ENCODE data around the gene LPCAT1.

DNA sequence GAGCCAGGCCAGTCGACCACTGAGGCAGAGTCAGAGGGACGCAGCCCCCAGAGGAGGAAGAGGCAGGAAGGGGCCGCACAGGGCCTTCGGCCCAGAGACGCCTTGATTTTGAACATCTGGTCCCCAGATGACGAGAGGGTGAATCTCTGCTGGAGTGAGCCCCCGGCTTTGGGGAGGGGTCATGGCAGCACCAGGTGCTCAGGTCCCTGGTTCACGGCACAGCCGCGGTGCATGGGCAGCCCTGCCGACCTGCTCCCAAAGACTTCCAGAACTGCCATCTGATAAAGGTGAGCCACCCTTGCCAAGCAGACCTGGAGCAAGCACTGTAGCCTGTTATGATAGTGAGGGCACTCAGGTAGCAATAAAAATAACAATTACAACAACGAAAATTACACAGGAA lies 29.8 kb downstream of the LPCAT1 start:
- TF ChIP-seq, protein P1, sequence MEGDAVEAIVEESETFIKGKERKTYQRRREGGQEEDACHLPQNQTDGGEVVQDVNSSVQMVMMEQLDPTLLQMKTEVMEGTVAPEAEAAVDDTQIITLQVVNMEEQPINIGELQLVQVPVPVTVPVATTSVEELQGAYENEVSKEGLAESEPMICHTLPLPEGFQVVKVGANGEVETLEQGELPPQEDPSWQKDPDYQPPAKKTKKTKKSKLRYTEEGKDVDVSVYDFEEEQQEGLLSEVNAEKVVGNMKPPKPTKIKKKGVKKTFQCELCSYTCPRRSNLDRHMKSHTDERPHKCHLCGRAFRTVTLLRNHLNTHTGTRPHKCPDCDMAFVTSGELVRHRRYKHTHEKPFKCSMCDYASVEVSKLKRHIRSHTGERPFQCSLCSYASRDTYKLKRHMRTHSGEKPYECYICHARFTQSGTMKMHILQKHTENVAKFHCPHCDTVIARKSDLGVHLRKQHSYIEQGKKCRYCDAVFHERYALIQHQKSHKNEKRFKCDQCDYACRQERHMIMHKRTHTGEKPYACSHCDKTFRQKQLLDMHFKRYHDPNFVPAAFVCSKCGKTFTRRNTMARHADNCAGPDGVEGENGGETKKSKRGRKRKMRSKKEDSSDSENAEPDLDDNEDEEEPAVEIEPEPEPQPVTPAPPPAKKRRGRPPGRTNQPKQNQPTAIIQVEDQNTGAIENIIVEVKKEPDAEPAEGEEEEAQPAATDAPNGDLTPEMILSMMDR (IDR thresholded peaks at IDR 0.05), result no peak
- no peak for TF ChIP-seq POLR2A (IDR thresholded peaks at IDR 0.05)
